GM18519 (cell line): ENCODE data around the gene CYP19A1.
"Not testable (repeated sequence)": the region's sequence is repeated elsewhere in the genome, so short reads cannot be mapped to it uniquely, and the experiment has no call there.

Experiments
- ATAC-seq: cut with Tn5 transposase; IDR thresholded peaks from one replicate; pipeline ENCODE4 v1.9.1; 2021; ENCODE audit warnings: mild to moderate bottlenecking, moderate library complexity; ENCODE audit not compliant: unreplicated experiment, low FRiP score

Gene CYP19A1

GRCh38 chr15:51265037-51265555 lies 73.3 kb downstream of the CYP19A1 start:
- ATAC-seq, result no peak

GRCh38 chr15:51263726-51264125 lies 74.7 kb downstream of the CYP19A1 start:
- no peak for ATAC-seq

GRCh38 chr15:51263116-51263515 lies 75.3 kb downstream of the CYP19A1 start:
- no peak for ATAC-seq

GRCh38 chr15:51262463-51262862 lies 75.9 kb downstream of the CYP19A1 start:
- no peak for ATAC-seq

- ATAC-seq, result not testable (repeated sequence)
These were observed 77.3 kb downstream of the CYP19A1 start for GRCh38 chr15:51261113-51261512.

GRCh38 chr15:51260202-51260601 lies 78.2 kb downstream of the CYP19A1 start:
- ATAC-seq, result no peak

GRCh38 chr15:51255533-51255932 lies 82.9 kb downstream of the CYP19A1 start:
- no peak for ATAC-seq

GRCh38 chr15:51253366-51253765 lies 85.0 kb downstream of the CYP19A1 start:
- no peak for ATAC-seq

- ATAC-seq, result no peak
These were observed 85.7 kb downstream of the CYP19A1 start for GRCh38 chr15:51252671-51253070.

- no peak for ATAC-seq
These were observed 86.8 kb downstream of the CYP19A1 start for GRCh38 chr15:51251556-51251955.

- ATAC-seq, result no peak
These were observed 88.0 kb downstream of the CYP19A1 start for GRCh38 chr15:51250217-51251011.

GRCh38 chr15:51245628-51246027 lies 92.8 kb downstream of the CYP19A1 start:
- no peak for ATAC-seq

- no peak for ATAC-seq
These were observed 94.0 kb downstream of the CYP19A1 start for GRCh38 chr15:51244423-51244869.

- no peak for ATAC-seq
These were observed 94.6 kb downstream of the CYP19A1 start for GRCh38 chr15:51243774-51244173.

- no peak for ATAC-seq
These were observed 98.3 kb downstream of the CYP19A1 start for GRCh38 chr15:51240066-51240465.

GRCh38 chr15:51237816-51238215 lies 100.6 kb downstream of the CYP19A1 start:
- ATAC-seq, result no peak

GRCh38 chr15:51234176-51234927 lies 104.0 kb downstream of the CYP19A1 start:
- no peak for ATAC-seq

GRCh38 chr15:51232581-51232980 lies 105.8 kb downstream of the CYP19A1 start:
- ATAC-seq, result no peak

- no peak for ATAC-seq
These were observed 108.5 kb downstream of the CYP19A1 start for GRCh38 chr15:51229907-51230330.

GRCh38 chr15:51227940-51228732 lies 110.3 kb downstream of the CYP19A1 start:
- ATAC-seq, result peak; percentile 80
